ENCODE data around the gene RDH14.
A peak's percentile ranks its signal among the peaks of the same experiment; 100 is the strongest.

The RDH14 gene

DNA sequence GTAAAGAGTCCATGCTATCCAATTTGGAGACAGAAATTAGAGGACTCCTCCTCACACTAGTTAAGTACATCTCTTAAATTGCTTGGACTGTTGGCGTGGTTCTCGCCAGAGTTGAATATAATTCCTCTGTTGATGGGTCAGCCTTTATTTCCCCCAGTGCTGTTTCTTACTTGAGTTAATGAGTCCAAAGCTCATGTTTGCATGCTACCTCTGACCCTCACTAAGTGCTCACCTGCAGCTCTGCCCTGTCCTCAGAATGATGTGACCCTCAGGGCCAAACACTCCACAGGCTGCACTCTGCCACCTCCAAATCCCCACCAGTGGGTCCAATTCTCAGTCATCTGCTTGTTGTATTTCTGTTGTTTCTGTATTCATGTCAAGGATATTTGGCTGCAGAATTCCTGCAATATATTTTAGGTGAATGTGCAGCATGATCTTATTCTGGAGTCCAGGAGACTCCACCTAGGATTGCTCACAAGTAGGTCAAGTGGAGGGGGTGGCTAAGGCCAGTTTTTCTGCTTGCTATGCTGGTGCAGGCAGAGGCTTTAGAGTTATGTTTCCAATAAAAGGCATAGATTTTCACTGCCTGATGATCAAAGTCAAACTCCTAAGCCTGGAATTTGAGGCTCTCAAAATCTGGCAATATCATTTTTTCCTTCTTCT lies 37.8 kb downstream of the RDH14 start:
- no peak for DNase-seq (ENCODE audit: low read depth in 2 of 2)

DNA sequence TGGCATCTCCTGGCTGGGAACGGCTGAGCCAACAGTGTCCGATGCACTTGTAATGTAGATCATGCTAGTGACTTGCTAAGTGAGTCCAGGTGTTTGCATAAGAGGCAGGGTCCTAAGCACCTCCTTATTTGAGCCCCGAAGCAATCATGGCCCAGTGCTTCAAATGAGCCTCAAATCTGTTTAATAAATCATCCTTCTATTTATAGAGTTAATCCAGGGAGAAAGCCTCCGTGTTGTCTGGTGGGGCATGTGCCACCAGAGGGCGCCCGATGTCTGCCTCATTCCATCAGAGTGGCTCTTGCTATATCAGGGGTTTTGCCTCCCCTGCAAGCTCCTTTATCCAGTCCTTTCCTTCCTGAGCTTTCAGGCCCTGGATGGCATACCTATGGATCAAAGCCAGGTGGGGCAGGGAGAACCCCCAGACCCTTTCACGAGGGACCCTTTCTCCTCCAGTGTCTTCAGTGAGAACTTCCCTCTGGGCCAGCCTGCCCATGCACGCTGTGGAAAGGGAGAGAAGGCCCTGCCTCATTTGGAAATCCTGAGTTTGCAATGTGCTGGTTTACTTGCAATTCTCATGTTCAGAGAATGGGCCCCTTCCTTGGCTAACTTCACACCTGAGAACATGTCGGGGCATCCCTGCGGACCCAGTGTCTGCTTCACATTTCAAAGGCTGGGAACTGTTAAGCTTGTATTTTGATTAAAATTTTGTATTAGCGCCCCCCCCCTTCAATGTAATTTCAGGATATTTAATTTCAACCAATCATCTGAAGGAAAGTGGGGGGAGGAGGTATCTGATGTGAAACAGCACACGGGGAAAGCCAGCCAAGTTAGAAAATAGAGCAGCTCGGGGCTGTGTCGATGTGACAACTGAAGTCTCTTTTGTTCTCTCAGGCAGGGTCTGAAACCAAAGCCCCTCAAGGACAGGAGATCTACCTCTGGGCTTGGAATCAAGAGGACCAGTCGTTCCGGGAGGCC lies 39.7 kb downstream of the RDH14 start:
- peak; percentile 57 to 69 for DNase-seq (ENCODE audit: low read depth in 2 of 2)

DNA sequence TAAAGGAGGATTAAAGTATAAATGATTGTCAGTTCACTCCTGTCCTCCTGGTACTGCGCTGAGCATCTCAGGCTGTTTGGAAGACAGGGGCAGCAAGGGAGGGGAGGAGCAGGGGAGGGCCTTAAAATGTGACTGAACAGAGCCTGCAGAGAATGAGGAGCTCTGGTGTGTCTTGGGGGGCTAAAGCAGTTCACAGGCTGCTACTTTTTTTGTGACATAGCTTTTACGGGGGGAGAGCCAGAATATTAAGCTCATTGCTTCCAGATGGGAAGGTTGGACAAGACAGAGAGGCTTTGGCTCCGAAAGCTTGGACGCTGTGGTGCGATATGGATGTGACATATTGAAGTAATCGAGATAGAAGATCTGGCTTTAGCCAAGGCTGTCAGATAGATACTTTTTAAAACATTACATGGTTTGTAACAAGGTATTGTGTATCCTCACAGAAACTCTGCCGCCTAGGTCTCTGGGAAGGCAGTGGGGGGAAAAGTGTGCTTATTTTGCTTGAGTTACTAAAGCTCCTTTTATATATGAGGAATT lies 40.5 kb downstream of the RDH14 start:
- no peak for DNase-seq (ENCODE audit: low read depth in 2 of 2)

DNA sequence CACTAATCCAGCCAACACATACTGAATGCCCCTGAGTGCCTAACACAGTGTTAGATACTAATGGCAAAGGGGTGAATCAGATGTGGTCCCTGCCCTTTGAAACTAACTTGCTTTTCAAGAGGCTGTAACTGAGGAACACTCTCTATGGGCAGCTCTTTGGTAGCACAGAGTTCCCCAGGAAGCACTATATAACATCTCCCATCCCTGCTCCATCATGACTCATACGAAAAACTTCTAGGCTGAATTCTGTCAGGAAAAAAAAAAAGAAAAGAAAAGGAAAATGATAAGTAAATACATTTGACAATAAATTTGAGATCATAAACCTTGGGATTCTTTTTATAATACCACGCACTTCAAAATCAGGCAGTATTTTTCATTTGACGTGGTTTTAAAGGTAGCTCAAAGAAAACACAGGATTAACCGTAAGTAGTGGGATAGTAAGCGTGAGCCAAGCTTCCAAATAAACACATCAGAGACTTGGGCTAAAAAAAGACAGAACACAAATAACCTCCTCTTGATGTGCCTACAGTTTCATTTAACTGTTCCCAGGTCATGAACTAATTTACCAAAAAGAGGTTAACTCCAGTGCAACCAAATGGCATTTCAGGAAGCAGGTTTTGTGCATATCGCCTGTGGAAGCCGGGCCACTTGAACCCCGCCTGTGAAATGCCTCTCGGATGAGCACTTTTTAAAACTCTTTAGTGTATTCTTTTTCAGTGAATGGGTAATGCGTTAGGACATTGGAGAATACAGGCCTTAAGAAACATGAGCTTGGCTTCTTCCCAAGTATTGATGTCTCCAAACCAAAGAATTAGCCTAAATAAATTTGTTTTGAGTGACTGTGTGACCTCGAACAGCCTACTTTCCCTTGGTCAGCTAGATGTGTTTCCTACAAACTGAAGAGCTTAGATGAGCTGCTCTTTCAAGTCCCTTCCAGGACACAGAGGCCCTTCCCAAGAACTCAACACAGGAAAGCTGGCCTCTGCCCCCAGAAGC lies 42.0 kb downstream of the RDH14 start:
- no peak for DNase-seq (ENCODE audit: low read depth in 2 of 2)

DNA sequence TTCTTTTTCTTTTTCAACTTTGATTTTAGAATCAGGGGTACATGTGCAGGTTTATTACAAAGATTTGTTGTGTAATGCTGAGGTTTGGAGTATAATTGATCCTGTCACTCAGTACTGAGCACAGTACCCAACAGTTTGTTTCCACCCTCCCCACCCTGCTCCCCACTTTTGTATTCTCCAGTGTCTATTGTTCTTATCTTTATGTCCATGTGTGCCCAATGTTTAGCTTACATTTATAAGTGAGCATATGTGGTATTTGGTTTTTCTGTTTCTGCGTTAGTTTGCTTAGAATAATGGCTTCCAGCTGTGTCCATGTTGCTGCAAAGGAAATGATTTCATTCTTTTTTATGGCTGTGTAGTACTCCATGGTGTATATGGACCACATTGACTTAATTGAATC lies 43.1 kb downstream of the RDH14 start:
- no peak for DNase-seq (ENCODE audit: low read depth in 2 of 2)

DNA sequence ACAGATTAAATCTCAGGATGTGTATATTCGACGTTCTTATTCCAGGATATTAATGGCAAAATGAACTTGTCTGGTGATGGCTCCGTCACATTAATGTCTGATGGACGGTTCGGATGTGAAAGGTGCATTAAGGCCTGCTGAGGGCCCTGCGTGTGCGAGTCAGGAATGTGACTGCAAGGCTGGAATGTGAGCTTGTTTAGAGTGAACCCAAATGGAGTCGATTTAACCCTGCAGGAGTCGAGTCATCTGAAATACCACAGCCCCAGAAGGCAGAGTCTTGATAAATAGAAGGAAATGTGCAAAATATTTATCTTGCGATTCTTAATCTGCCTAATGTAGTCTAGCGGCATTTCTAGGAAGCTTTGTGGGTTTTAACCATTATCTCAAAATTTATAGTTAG lies 44.3 kb downstream of the RDH14 start:
- DNase-seq (ENCODE audit: low read depth in 2 of 2) = no peak

DNA sequence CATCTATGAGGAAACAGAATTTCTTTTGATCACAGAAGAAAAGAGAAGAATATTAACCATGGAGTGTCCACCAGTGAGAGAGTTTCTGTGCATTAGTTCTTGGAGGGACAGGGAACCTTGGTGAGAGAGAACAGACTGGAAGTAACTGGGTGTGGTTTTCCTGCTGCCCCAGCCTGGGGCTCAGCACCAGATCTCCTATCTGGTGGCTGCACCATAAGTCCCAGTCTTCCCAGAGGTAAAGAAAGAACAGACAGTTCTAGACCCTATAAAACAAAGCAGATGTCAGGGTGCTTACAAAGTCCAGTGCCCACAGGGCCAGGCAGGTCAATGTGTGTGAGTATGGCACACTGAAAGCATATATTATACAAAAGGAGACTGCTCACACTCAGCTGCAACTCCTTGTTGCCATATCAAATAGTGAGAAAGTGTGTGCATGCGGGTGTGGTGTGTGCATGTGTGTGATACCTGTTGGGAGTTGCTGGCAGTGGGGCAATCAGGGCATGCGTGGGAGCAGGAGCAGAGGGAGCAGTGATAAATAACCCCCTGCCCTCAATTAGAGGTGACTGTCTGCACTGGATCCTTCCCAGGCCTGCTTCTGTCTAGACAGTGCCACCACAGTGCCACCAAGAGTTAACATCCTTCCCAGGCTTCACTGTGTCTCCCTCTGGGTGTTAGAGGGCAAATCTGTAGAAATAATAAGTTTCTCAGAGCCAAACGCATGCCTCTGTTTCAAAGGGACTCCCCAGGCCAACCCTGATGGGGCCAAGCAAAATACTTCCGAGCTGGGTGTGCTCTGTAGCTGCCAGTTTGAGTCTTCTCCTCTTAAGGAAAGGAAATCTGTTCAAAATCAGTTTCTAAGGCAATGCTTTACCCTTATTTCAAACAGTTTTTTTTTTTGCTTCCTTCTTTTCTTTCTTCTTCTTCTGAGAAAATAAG lies 45.7 kb downstream of the RDH14 start:
- no peak for DNase-seq (ENCODE audit: low read depth in 2 of 2)

DNA sequence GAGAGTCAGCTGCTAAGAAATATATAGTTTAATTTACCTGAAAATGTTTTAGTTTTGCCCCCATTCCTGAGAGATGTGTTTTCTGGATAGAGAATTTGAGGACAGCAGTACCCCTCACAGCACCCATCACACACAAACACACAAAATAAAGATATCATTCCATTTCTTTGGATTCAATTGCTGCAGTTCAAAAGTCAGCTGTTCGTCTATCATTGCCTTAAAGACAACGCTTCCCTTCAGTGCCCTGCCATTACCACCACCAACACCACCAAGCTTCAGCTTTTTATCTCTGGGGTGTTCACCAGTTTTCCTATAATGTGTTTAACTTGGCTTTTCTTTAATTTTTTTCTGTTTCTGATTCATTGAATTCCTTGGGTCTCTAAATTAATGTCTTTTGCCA lies 49.7 kb downstream of the RDH14 start:
- no peak for DNase-seq (ENCODE audit: low read depth in 2 of 2)

DNA sequence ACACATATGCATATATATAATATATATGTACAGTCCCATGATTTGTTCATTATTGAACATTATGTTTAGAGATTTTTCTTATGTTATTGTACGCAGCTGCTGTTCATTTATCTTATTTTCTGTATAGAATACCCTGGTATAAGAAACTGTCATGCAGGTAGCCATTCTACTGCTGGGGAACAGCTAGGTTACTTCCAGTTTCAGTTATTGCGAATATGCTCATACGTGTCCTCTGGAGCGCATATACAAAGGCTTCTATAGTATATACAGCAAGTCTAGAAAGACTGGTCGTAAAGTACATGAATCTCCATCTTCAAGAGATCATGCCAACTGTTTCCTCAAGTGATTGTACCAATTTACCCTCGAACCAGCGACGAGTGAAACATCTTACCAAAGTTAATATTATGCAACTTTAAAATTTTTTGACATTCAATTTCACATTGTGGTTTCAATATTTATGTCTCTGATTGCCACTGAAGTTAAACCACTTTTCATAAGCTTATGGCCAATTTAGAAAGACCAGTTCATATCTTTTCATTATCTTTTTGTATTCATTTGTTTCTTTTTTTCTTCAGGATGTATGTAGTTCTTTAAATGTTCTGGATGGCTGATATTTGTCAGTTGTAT lies 53.5 kb downstream of the RDH14 start:
- DNase-seq (ENCODE audit: low read depth in 2 of 2) = no peak

DNA sequence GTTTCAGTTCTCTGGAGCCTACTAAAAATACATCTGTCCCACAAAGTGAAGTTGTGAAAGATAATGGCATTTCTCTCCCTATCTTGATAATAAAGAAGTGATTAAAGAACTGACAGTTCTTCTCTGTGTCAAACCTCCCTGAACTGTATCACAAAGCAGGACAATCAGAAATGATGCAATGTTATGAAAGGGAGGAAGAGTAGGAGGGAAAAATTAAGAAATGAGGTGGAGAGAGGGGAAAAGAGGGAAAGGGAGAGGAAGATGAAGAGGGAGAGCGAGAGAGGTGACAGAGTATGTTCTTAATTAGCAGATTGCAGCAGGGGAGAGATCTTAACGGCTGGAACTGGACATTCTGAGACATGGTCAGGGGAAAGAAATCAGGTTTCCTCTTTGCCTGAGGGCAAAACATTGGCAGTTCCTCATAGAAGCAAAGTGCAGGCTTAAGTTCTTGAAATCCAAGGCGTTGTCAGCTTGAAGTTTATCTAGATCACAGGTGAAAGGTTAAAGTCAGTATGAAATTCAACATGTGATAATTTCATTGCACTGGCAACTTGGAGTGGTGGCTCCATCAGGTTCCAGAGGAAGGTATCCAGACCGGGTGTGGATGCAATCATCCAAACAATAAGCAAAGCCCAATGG lies 54.6 kb downstream of the RDH14 start:
- DNase-seq (ENCODE audit: low read depth in 2 of 2) = no peak
